Panc1 (cell line): ENCODE data around the gene TNNC2.

Experiments
- CTCF ChIP-seq: fragments of 450-650 bp; IDR thresholded peaks from 2 replicates; pipeline ENCODE4 v1.5.1; 2017; ENCODE audit warnings: mild to moderate bottlenecking
- POLR2AphosphoS5 ChIP-seq: IDR thresholded peaks from 2 replicates; pipeline ENCODE4 v1.6.1; 2012; ENCODE audit warnings: mild to moderate bottlenecking, low read depth, low read length, moderate library complexity
- SIN3A ChIP-seq: IDR thresholded peaks from 2 replicates; pipeline ENCODE4 v1.6.1; 2012; ENCODE audit warnings: low read depth, mild to moderate bottlenecking, low read length, moderate library complexity, borderline replicate concordance; ENCODE audit not compliant: insufficient read depth

GRCh38 chr20:45852326-45852725 is 25.2 kb upstream of the TNNC2 start:
- TF ChIP-seq CTCF = no peak
- TF ChIP-seq POLR2AphosphoS5 = no peak
- TF ChIP-seq SIN3A = no peak
